Endothelial cell of coronary artery (primary cell): ENCODE measurements around the gene CTBS. TPM values are rescaled to one million over a fixed set of nuclear protein-coding genes. Genes with fewer than 3 reads are reported as not detected.

Source experiments
- total RNA-seq: library from RNA; depleted of rRNA; stranded (reverse); fragments of >200 nt; gene quantifications from 2 replicates; pipeline ENCODE4 v1.2.3, GENCODE V29; 2014

Gene CTBS
- total RNA-seq, result 3.0 and 5.2 TPM in 2 replicates

GRCh38 chr1:84573967-84574842 lies at the start of gene CTBS:
Gene CTBS (minus strand): TSS chr1:84574440. CDS start chr1:84574415, 25 bp downstream.

GRCh38 chr1:84506002-84506728 lies 68.1 kb downstream of the CTBS start, which contains the start of the genes GNG5 and SPATA1:
Gene GNG5 (minus strand): TSS chr1:84506581. CDS start chr1:84506091, 490 bp downstream.
Gene SPATA1 (plus strand): TSS chr1:84506386. CDS start chr1:84516360, 9,974 bp downstream.

Other genes starting within 250 kb of the CTBS start
- not detected in 2 replicates for gene DNASE2B, start 176.0 kb downstream of the CTBS start, total RNA-seq
- 31.7 and 31.8 TPM in 2 replicates for gene RPF1, start 95.2 kb downstream of the CTBS start, total RNA-seq
- 0.45 and 1.0 TPM in 2 replicates for gene SPATA1, start 68.1 kb downstream of the CTBS start, total RNA-seq
- gene GNG5, start 67.9 kb downstream of the CTBS start, total RNA-seq, result 12.0 and 16.1 TPM in 2 replicates
- 4.0 and 6.8 TPM in 2 replicates for gene SSX2IP, start 116.0 kb upstream of the CTBS start, total RNA-seq